Activated B cell treated with CpG ODN at 0.5 μM for 24 hours (primary cell): ENCODE results near the gene STRN4. TPM values are rescaled to one million over a fixed set of nuclear protein-coding genes. Genes with fewer than 3 reads are reported as not detected.

Experiments used
- ATAC-seq: fragments of 200-7000 bp; cut with Tn5 transposase; one replicate; pipeline ENCODE4 v1.10.0; 2021; ENCODE audit warnings: low read depth, mild to moderate bottlenecking, moderate library complexity
- CTCF ChIA-PET: fragments of 350-600 bp; sonication (Branson Sonifier 250); formaldehyde crosslinking; loops from one replicate; lab custom pipeline; 2021; ENCODE audit warnings: antibody characterized with exemption; lab: Charles Lee
- POLR2A ChIA-PET: fragments of 350-600 bp; sonication (Branson Sonifier 250); formaldehyde crosslinking; loops from one replicate; lab custom pipeline; 2021; ENCODE audit warnings: antibody characterized with exemption; lab: Charles Lee
- DNase-seq: peaks from one replicate; pipeline ENCODE4 v3.0.0; 2022
- H3K27ac Mint-ChIP-seq: one replicate; pipeline ENCODE4 v1.8.0; 2020; ENCODE audit warnings: mixed read lengths
- H3K27me3 Mint-ChIP-seq: one replicate; pipeline ENCODE4 v1.8.0; 2021; ENCODE audit warnings: mixed read lengths
- H3K36me3 Mint-ChIP-seq: one replicate; pipeline ENCODE4 v1.8.0; 2021; ENCODE audit warnings: low read depth, mixed read lengths
- H3K4me1 Mint-ChIP-seq: one replicate; pipeline ENCODE4 v1.8.0; 2021; ENCODE audit warnings: mixed read lengths
- H3K4me3 Mint-ChIP-seq: one replicate; pipeline ENCODE4 v1.8.0; 2020; ENCODE audit warnings: mild to moderate bottlenecking, mixed read lengths
- H3K9me3 Mint-ChIP-seq: one replicate; pipeline ENCODE4 v1.8.0; 2020; ENCODE audit warnings: mixed read lengths
- CTCF ChIP-seq: fragments of 200-600 bp; IDR thresholded peaks from one replicate; pipeline ENCODE4 v1.8.0; 2022; ENCODE audit warnings: antibody characterized with exemption, mild to moderate bottlenecking
- intact Hi-C: fragments of 100-400 bp; cut with micrococcal nuclease; formaldehyde crosslinking; loops from one replicate; pipeline ENCODE4 v1.15.1; 2024
- total RNA-seq: library from RNA; stranded (reverse); gene quantifications from 2 replicates; pipeline ENCODE4 v1.2.3, GENCODE V29; 2022

STRN4 gene
- total RNA-seq, 1 donor from 2014 or later = 90.4 TPM

DNA sequence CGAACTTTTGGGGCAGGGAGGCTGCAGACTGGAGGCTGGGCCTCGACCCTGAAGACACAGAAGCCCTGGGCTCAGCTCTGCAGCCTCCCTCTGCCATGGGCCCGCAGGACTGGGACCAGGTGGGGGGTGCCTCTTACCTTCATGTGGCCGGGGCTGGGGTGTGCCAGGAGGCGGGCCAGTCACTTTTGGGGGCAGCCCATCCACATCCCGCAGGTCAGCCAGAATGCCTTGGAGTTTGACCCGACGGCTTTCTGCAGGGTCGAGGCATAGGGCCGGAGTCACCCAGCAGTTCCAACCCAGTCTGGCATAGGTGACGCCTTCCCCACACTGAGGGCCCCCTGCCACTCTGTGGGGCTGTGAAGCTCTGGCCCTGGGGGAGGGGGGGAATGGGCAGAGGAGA, 18.5 kb downstream of the STRN4 start:
- H3K9me3 Mint-ChIP-seq = no peaks in the 10 kb centered on the region
- H3K27ac Mint-ChIP-seq = no peak overlapping the region
- H3K27me3 Mint-ChIP-seq = no peaks in the 10 kb centered on the region
- H3K36me3 Mint-ChIP-seq = peaks cover 82% of the 10 kb centered on the region
- TF ChIP-seq CTCF = no peak
- peaks cover 40% of the 10 kb centered on the region for H3K4me1 Mint-ChIP-seq
- CTCF ChIA-PET = interaction anchor here (0.8 to 9.3 kb wide), 16 partner anchors 8 to 206 kb away, joined by 3 to 168 read pairs (median 6); partner anchors contain the start of genes DACT3 and PRKD2
- DNase-seq (no peak), ATAC-seq (no peak)
- POLR2A ChIA-PET = interaction anchor here (0.9 to 3.8 kb wide), 4 partner anchors 9 to 22 kb away, joined by 4 to 27 read pairs (median 8); no protein-coding TSS in a partner anchor
- intact Hi-C loops = loop anchor here (1.0 kb wide), 5 partner anchors 8 to 198 kb away; no protein-coding TSS in a partner anchor
- no peak overlapping the region for H3K4me3 Mint-ChIP-seq

GRCh38 chr19:46726971-46727501, 19.2 kb downstream of the STRN4 start:
- CTCF ChIA-PET = interaction anchor here (0.8 to 9.3 kb wide), 7 partner anchors 9 to 197 kb away, joined by 3 to 168 read pairs (median 7); partner anchors contain the start of gene DACT3
- no peak overlapping the region for H3K27ac Mint-ChIP-seq
- peaks cover 80% of the 10 kb centered on the region for H3K36me3 Mint-ChIP-seq
- no peak overlapping the region for H3K4me3 Mint-ChIP-seq
- TF ChIP-seq CTCF = no peak
- no peaks in the 10 kb centered on the region for H3K9me3 Mint-ChIP-seq
- H3K4me1 Mint-ChIP-seq = peaks cover 46% of the 10 kb centered on the region
- intact Hi-C loops = no loop called here
- POLR2A ChIA-PET = interaction anchor here (0.9 to 3.8 kb wide), 4 partner anchors 12 to 22 kb away, joined by 3 to 27 read pairs (median 7); no protein-coding TSS in a partner anchor
- no peak for ATAC-seq
- no peaks in the 10 kb centered on the region for H3K27me3 Mint-ChIP-seq
- no peak for DNase-seq

- no peak for TF ChIP-seq CTCF
- Mint-ChIP-seq H3K36me3 (peaks cover 78% of the 10 kb centered on the region), H3K27ac (no peak overlapping the region), H3K4me1 (peaks cover 45% of the 10 kb centered on the region), H3K4me3 (no peak overlapping the region), H3K27me3 (no peaks in the 10 kb centered on the region), H3K9me3 (no peaks in the 10 kb centered on the region)
- intact Hi-C loops = no loop called here
- ChIA-PET CTCF (interaction anchor here (1.1 to 9.3 kb wide), 3 partner anchors 15 to 22 kb away, joined by 5 to 168 read pairs (median 5); no protein-coding TSS in a partner anchor), POLR2A (interaction anchor here (1.1 to 3.8 kb wide), 2 partner anchors 12 to 14 kb away, joined by 3 to 27 read pairs; no protein-coding TSS in a partner anchor)
- DNase-seq (no peak), ATAC-seq (no peak)
Observed at GRCh38 chr19:46726551-46726950, 19.7 kb downstream of the STRN4 start.

DNA sequence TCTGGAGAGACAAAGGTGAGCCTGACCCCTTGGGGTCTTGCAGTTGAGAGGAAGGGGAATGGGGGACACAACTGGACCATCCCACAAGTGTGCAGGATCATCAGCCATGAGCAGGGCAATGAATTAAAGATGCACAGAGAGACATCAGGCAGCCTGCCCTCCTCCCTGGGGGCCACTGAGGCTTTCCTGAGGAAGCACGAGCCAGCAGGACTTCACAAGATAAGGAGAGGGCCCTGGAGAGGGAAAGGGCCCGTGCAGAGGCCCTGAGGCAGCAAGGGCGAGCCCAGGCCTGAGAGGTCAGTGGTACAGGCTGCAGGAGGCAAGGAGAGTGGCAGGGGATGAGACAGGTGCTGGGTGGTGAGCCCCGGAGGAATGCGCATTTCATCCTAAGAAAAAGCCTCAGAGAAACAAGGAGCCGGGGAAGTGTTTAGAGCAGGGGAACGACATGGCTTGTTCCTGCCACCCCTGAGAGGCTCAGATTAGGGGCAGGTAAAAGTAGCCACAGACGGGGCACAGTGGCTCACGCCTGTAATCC, 20.3 kb downstream of the STRN4 start:
- H3K36me3 Mint-ChIP-seq = peaks cover 78% of the 10 kb centered on the region

More for the DNA sequence above, 20.3 kb downstream of the STRN4 start:
- DNase-seq (no peak), ATAC-seq (no peak)
- H3K27me3 Mint-ChIP-seq = no peaks in the 10 kb centered on the region
- no peak overlapping the region for H3K27ac Mint-ChIP-seq
- POLR2A ChIA-PET = no interaction called here
- CTCF ChIA-PET = interaction anchor here (1.1 to 9.3 kb wide), 2 partner anchors 16 to 22 kb away, joined by 5 to 168 read pairs; no protein-coding TSS in a partner anchor
- H3K4me3 Mint-ChIP-seq = no peak overlapping the region
- TF ChIP-seq CTCF = no peak
- intact Hi-C loops = no loop called here
- H3K4me1 Mint-ChIP-seq = peaks cover 48% of the 10 kb centered on the region
- no peaks in the 10 kb centered on the region for H3K9me3 Mint-ChIP-seq
